Activated CD4-positive, alpha-beta T cell treated with anti-CD3 and anti-CD28 coated beads, Interleukin-2, Interleukin-6, amounts not matched to agents 100 ng/mL and 50 ng/mL, durations not matched to agents 16 hours and 8 hours (primary cell): ENCODE data around the gene CYP2A6.

Experiments
- DNase-seq: peaks from one replicate; pipeline ENCODE4 v3.0.0-alpha.2; 2020

CYP2A6 gene

GRCh38 chr19:40800339-40800996, 49.8 kb downstream of the CYP2A6 start:
- no peak for DNase-seq

GRCh38 chr19:40799558-40800338, 50.5 kb downstream of the CYP2A6 start:
- DNase-seq = peak; percentile 39

- peak; percentile 100 for DNase-seq
These were observed 51.3 kb downstream of the CYP2A6 start, which contains the start of gene EGLN2 for GRCh38 chr19:40798683-40799557. Gene EGLN2 (plus strand): TSS chr19:40799191. CDS start chr19:40800573, 1,382 bp downstream.

- peak; percentile 71 for DNase-seq
These were observed 52.1 kb downstream of the CYP2A6 start for GRCh38 chr19:40797963-40798682.

GRCh38 chr19:40797166-40797962, 52.9 kb downstream of the CYP2A6 start:
- DNase-seq = no peak
